ENCODE results near the gene TSSC4.
"Not testable (repeated sequence)": the region's sequence is repeated elsewhere in the genome, so short reads cannot be mapped to it uniquely, and the experiment has no call there.

Gene TSSC4

DNA sequence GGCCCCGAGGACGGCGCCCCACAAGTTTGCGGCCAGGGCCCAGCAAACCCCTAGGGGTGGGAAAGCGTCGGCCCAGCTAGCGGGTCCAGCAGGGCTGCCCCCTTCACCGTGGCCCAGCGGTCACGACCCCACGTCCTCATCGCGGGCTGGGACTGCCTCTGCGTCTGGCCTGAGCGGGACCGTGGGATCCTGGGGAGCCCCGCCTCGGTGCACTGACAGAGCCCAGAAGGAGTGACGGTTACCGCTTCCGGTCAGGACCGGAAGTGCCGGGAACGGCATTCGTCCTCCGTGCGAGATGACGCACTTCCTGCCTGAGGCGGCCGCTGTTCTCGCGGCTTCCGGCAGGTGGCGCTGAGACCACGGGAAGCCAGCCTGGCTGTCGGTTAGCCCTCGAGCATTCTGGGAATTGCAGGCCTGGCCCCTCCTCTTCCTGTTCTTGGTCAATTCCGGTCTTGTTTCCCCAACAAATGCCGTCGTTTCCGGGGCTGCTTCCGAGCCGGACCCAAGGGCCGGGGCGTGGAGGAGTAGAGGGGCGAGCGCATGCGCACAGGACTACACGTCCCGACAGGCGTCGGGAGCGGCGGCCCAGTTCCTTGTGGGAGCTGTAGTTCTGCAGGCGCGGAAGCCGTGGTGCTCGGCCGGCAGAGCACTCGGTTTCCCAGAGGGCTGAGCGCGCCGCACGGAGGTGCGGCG is at the start of gene TSSC4:
TSS of gene TSSC4 (plus strand) at position 682 of the 693 bp plus-strand sequence. CDS start 1,884 bp downstream, outside the sequence.
- peak; percentile 99 to 100 for DNase-seq (ENCODE audit: low spot score in 2 of 2)
- peak; percentile 87 for ATAC-seq
- H3K36me3 Mint-ChIP-seq: peaks cover 81% of the 10 kb centered on the region
- H3K27ac Mint-ChIP-seq: peak within 1 kb of the TSS; percentile 95
- H3K9me3 Mint-ChIP-seq: no peaks in the 10 kb centered on the region
- H3K4me3 Mint-ChIP-seq: peak within 1 kb of the TSS; percentile 85
- peaks cover 32% of the 10 kb centered on the region for H3K4me1 Mint-ChIP-seq

DNA sequence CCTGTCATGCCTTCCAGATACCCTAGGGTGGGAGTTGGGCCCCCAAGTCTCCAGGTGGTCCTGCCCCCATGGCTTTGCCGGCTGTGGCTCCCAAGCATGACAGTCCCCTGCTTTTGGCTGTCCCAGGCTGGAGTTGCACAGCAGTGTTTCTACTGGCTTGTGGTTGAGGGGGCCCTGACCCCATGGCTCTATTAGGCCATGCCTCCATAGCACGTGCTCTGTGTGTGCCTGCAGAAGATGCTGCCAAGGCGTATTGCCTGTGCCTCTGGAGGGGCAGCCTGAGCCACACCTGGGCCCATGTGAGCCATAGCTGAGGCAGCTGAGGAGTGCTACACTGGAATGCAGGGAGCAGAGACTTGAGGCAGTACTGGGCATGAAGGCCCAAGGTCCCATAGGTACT is 48.8 kb upstream of the TSSC4 start:
- Mint-ChIP-seq H3K27ac (no peak overlapping the region), H3K4me1 (no peaks in the 10 kb centered on the region), H3K4me3 (no peak overlapping the region), H3K36me3 (no peaks in the 10 kb centered on the region), H3K9me3 (no peaks in the 10 kb centered on the region)
- ATAC-seq (no peak), DNase-seq (ENCODE audit: low spot score in 2 of 2) (no peak)

DNA sequence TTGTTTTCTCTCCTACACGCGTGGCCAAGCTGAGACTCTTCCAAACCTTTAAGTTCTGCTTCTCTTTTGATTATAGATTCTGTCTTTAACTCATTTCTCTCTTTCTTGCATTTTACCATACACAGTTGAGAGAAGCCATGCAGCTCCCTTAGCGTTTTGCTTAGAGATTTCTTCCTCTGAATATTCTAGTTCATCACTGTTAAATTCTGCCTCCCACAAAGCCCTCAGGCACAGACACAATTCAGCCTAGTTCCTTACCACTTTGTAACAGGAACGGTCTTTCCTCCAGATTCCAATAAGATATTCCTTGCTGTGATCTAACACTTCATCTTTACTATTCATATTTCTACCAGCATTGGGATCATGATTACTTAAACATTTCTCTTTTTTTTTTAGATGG is 48.1 kb upstream of the TSSC4 start:
- Mint-ChIP-seq H3K4me1 (no peaks in the 10 kb centered on the region), H3K4me3 (no peak overlapping the region), H3K27ac (no peak overlapping the region), H3K9me3 (no peaks in the 10 kb centered on the region), H3K36me3 (no peaks in the 10 kb centered on the region)
- DNase-seq (ENCODE audit: low spot score in 2 of 2) (no peak), ATAC-seq (no peak)

- Mint-ChIP-seq H3K36me3 (no peaks in the 10 kb centered on the region), H3K9me3 (no peaks in the 10 kb centered on the region), H3K4me1 (no peaks in the 10 kb centered on the region), H3K27ac (no peak overlapping the region), H3K4me3 (no peak overlapping the region)
- ATAC-seq (no peak), DNase-seq (ENCODE audit: low spot score in 2 of 2) (no peak)
These were observed 45.4 kb upstream of the TSSC4 start for GRCh38 chr11:2355000-2355644.

DNA sequence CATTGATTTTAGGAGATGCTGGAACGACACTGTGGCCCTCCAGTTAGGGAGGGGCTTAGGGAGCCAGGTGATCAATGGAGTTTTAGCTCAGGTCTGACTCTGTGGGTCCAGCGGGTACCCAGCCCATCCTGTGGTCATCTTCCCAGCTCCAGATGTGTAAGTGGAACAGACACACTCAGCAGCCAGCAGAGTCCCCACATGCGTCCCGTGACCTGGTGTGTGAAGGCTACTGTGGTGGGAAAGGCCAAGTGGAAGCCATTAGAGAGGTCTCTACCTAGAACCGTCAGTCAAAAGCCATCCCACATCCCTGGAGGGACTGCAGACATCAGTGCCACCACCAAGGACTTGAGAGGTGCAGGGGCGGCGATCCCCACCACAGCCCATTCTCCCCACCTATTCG is 43.3 kb upstream of the TSSC4 start:
- ATAC-seq (no peak), DNase-seq (ENCODE audit: low spot score in 2 of 2) (no peak)
- no peak overlapping the region for H3K4me3 Mint-ChIP-seq
- no peaks in the 10 kb centered on the region for H3K9me3 Mint-ChIP-seq
- H3K27ac Mint-ChIP-seq: no peak overlapping the region
- no peaks in the 10 kb centered on the region for H3K36me3 Mint-ChIP-seq
- no peaks in the 10 kb centered on the region for H3K4me1 Mint-ChIP-seq

GRCh38 chr11:2357651-2358050 is 42.9 kb upstream of the TSSC4 start:
- H3K4me1 Mint-ChIP-seq; H3K9me3 Mint-ChIP-seq; ATAC-seq; DNase-seq (ENCODE audit: low spot score in 2 of 2); H3K4me3 Mint-ChIP-seq; H3K27ac Mint-ChIP-seq; H3K36me3 Mint-ChIP-seq: not testable (repeated sequence)

DNA sequence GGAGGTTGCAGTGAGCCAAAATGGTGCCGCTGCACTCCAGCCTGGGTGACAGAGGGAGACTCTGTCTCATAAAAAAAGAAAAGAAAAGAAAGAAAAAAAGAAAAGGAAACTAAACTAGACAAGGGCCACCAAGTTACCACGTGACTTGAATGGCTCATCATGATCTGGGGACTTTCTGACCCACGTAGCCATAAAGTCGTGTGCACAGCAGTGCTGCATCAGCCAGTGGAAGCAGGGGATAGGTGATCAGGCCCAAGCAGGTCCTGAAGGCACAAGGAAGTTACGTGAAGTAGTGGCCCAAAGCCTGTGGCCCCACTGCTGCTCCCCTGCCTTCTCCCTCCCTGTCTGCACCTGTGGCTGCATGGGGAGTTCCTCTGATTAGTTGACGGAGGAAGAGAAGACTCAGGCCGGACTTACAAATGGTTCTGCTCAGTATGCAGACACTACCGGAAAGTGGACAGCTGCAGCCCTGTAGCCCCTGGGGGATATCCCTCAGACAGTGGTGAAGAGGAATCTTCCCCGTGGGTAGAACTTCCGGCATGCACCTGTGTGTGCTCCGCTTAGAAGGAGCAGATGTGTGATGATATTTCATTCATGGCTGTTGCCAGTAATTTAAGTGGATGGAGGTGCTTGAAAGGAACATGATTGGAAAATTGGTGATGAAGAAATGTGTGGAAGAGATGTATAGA is 41.7 kb upstream of the TSSC4 start:
- H3K4me3 Mint-ChIP-seq: no peak overlapping the region
- no peak overlapping the region for H3K27ac Mint-ChIP-seq
- no peak for ATAC-seq

DNA sequence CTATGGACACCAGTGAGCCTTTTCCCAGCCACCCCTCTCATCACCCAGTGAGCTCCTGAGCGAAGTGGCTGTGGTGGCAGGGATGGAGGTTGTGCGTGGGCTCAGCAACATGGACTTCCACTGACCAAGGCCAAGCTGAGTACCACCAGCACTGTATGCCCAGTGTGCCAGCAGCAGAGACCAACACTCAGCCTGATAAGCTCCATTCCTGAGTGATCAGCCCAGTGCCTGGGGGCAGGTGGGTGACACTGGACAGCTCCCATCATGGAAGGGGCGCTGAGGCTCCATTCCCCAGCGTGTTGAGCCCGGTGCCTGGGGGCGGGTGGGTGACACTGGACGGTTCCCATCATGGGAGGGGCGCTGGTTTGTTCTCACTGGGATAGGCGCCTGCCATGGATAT is 41.0 kb upstream of the TSSC4 start:
- Mint-ChIP-seq H3K36me3 (no peaks in the 10 kb centered on the region), H3K9me3 (no peaks in the 10 kb centered on the region), H3K4me1 (no peaks in the 10 kb centered on the region), H3K27ac (no peak overlapping the region), H3K4me3 (no peak overlapping the region)
- ATAC-seq: no peak
- DNase-seq (ENCODE audit: low spot score in 2 of 2): no peak

More for the DNA sequence above, 41.7 kb upstream of the TSSC4 start:
- Mint-ChIP-seq H3K9me3 (no peaks in the 10 kb centered on the region), H3K4me1 (no peaks in the 10 kb centered on the region), H3K36me3 (no peaks in the 10 kb centered on the region)
- DNase-seq (ENCODE audit: low spot score in 2 of 2): no peak

GRCh38 chr11:2360081-2360642 is 40.4 kb upstream of the TSSC4 start:
- no peak for ATAC-seq
- H3K4me1 Mint-ChIP-seq: no peaks in the 10 kb centered on the region

DNA sequence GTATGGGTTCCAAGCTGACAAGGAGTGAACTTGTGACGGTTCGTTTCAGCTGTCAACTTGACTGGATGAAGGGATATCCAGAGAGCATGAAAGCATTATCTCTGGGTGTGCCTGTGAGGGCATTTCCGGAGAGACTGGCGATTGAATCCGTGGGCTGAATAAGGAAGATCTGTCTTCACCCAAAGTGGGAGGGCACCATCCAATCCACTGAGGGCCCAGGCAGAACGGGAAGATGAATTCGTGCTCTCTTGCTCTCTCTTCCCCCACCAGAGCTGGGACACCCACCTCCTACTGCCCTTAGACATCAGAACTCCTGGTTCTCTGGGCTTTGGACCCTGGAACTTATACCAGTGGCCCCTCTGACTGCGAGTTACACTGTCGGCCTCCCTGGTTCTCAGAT is 39.0 kb upstream of the TSSC4 start:
- H3K27ac Mint-ChIP-seq: no peak overlapping the region

More at GRCh38 chr11:2360081-2360642, 40.4 kb upstream of the TSSC4 start:
- Mint-ChIP-seq H3K27ac (no peak overlapping the region), H3K4me3 (no peak overlapping the region), H3K36me3 (no peaks in the 10 kb centered on the region), H3K9me3 (no peaks in the 10 kb centered on the region)
- DNase-seq (ENCODE audit: low spot score in 2 of 2): no peak

GRCh38 chr11:2362414-2362813 is 38.1 kb upstream of the TSSC4 start:
- H3K27ac Mint-ChIP-seq: peak overlapping the region; percentile 24
- ATAC-seq (no peak), DNase-seq (ENCODE audit: low spot score in 2 of 2) (no peak)
- no peaks in the 10 kb centered on the region for H3K9me3 Mint-ChIP-seq
- no peaks in the 10 kb centered on the region for H3K36me3 Mint-ChIP-seq
- H3K4me1 Mint-ChIP-seq: no peaks in the 10 kb centered on the region
- no peak overlapping the region for H3K4me3 Mint-ChIP-seq

More for the DNA sequence above, 39.0 kb upstream of the TSSC4 start:
- Mint-ChIP-seq H3K9me3 (no peaks in the 10 kb centered on the region), H3K4me1 (no peaks in the 10 kb centered on the region), H3K4me3 (no peak overlapping the region), H3K36me3 (no peaks in the 10 kb centered on the region)
- ATAC-seq (no peak), DNase-seq (ENCODE audit: low spot score in 2 of 2) (no peak)

DNA sequence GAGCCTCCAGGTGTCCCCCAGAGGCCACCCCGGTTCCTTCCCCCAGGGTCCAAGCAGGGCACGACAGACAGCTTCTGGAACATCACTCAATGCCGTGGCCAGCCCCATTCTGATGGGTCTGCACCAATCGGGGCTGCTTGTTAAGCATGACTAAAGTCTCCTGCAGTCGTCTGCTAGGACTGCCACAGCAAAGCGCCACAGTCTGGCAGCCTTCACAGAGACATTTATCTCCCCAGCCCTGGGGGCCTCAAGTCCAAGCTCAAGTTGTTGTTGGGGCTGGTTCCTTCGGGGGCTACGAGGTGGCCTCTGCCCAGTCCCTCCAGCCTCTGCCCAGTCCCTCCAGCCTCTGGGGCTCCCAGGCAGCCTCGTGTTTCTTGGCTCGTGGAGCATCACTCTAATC is 37.4 kb upstream of the TSSC4 start:
- Mint-ChIP-seq H3K27ac (peak overlapping the region; percentile 24), H3K4me1 (no peaks in the 10 kb centered on the region), H3K4me3 (no peak overlapping the region), H3K36me3 (no peaks in the 10 kb centered on the region), H3K9me3 (no peaks in the 10 kb centered on the region)
- ATAC-seq: no peak
- DNase-seq (ENCODE audit: low spot score in 2 of 2): no peak

- H3K36me3 Mint-ChIP-seq: no peaks in the 10 kb centered on the region
- H3K4me1 Mint-ChIP-seq: no peaks in the 10 kb centered on the region
- DNase-seq (ENCODE audit: low spot score in 2 of 2) (no peak), ATAC-seq (no peak)
- no peak overlapping the region for H3K4me3 Mint-ChIP-seq
- peak overlapping the region; percentile 46 for H3K27ac Mint-ChIP-seq
- H3K9me3 Mint-ChIP-seq: no peaks in the 10 kb centered on the region
These were observed 36.8 kb upstream of the TSSC4 start for GRCh38 chr11:2363577-2364370.

DNA sequence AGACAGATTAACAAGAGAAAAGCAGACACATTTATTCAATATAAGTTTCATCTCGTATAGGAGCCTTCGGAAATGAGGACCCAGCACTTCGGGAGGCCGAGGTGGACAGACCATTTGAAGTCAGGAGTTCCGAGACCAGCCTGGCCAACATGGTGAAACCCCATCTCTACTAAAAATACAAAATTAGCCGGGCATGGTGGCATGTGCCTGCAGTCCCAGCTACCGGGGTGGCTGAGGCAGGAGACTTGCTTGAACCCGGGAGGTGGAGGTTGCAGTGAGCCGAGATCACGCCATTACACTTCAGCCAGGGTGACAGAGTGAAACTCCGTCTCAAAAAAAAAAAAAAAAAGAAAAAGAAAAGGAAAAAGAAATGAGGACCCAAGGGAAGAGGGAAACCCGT is 36.2 kb upstream of the TSSC4 start:
- H3K36me3 Mint-ChIP-seq; H3K9me3 Mint-ChIP-seq; H3K4me3 Mint-ChIP-seq; H3K27ac Mint-ChIP-seq; ATAC-seq; DNase-seq (ENCODE audit: low spot score in 2 of 2); H3K4me1 Mint-ChIP-seq: not testable (repeated sequence)

Data from stimulated activated effector memory CD8-positive, alpha-beta T cell treated with anti-CD3 and anti-CD28 coated beads, Interleukin-12 subunit alpha, Interleukin-12 subunit beta, amount 100 ng/mL, for 72 hours (primary cell).